NCI-H345 treated with DMSO at 0.1 percent for 48 hours (cell line): Measurements from ENCODE around the gene CLEC1A.
"Not testable (repeated sequence)": the region's sequence is repeated elsewhere in the genome, so short reads cannot be mapped to it uniquely, and the experiment has no call there.

ENCODE experiments used
- DNase-seq: peaks from one replicate; lab custom pipeline; 2025; ENCODE audit not compliant: unreplicated experiment; lab: John Stamatoyannopoulos, UW

CLEC1A gene

DNA sequence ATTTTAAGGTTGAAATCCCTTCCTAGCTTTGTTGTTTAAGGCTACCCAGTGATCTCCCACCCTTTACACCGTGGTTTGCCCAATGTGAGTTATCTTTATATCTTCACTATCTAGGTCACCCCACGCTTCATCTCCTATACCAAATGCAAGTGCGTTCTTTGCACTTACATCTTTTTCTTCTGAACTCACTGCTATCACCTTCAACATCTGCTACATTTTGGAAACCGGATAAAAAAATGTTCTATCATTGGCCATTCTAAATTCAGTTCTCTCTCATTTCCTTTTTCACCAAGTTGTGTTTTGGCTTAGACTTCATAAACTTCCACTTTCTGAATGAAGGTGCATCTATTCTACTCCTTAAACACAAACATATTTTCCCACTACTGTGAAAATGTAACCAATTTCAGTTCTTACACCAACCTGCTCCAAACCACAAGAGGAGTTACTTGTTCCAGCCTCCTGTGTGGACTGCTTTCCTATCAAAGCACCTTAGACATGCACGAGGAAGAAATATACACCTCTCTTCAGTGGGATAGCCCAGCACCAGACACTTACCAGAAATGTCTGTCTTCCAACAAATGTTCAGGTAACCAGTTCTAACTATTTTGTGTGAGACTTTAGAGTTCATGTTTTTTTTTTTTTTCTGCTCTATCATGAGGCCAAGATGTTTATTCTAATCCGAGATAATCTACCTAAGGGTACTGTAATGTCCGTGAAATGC, 46.4 kb downstream of the CLEC1A start:
- no peak for DNase-seq

DNA sequence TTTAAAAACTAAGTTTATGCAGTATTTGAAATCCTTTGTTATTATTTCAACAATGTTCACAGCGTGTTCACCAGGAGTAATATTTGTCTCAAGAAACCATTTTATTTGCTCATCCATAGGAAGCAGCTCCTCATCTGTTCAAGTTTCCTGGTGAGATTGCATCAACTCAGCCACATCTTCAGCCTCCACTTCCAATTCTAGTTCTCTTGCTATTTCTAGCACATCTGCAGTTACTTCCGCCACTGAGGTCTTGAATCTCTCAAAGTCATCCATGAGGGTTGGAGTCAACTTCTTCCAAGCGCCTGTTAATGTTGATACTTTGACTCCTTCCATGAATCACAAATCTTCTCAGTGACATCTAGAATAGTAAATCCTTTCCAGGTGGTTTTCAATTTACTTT, 50.3 kb downstream of the CLEC1A start:
- no peak for DNase-seq

DNA sequence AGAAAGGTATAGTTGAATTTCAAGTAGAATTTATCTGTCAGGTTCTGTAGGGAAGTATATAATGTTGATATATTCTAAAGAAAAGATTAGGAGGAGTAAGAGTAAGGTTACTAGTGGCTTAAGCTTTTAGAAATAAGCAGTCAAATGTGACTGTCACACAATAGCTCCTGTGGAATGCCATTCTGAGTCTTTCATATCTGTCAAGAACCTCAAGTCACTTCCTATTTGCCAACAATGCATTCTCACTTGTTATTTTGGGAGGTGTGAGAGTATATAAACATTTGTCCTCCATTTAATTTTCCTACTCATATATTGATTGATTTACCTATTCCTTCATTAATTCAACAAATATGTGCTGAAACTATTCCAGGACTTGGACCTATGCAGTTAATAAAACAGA, 56.6 kb downstream of the CLEC1A start:
- no peak for DNase-seq

DNA sequence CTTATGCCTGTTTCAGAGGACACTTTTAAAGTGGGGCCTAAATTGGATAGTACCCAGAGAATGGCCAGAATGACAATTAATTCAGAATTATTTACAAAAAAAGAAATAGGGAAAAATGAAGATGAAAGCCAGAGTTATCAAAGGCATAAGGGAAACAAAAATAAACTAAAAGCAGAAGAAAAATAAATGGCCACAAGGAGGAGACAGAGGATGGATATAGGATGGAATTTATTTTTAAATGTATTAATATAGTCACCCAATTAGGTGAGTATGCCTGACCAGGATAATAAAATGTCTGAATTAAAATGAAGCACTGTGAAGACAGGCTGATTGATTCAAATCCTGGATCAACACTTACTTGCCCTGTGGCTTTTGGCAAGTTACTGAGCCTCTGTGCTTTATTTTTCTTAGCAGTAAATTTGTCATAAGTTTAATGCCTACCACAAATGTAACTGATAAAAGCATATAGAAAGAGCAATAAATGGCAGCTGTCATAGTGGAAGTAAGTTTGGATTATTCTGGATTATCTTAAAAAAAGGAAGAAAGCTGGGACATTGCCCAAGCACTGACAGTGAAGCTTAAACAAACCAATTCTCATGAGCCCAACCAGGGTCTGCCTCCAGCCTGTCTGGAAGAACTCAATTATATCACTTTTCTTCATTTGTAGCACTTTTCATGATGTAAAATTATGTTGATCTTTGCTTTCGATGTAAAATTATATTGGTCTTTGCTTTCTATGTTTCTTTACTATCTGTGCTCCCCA, 64.8 kb downstream of the CLEC1A start:
- DNase-seq: no peak

DNA sequence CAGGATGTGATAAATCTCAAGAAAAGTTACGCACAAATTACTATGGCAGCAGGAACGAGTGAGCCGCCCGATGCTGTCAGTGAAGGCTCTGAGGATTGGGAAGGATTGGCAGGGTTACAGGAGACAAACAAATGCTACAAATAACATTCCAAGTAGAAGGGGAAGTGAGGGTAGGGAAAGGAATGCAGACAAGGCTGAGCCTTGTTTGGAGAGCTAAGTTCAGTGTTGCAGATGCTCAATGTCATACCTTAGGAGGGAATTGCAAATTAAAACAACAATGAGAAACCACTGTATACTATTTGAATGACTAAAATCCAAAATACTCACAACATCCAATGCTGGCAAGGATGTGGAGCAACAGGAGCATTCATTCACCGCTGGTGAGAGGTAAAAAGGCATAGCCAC, 67.0 kb downstream of the CLEC1A start:
- no peak for DNase-seq

DNA sequence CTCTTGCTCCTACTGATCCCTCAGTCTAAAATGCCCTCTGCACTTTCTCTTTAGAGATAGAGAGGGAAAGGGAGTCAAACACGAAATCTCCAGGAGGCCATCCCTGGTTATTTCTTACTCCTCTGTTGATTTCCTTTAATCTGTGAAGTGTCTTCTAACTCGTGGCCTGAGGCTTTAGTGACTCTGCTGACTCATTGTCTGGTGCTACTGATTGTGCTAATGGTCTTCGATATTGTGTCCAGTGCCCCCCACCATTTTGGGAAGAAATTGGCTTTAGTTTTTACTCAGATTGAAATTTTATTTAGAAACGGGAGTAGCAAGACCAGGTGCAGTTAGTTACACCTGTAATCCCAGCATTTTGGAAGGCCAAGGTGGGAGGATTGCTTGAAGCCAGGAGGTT, 67.5 kb downstream of the CLEC1A start:
- no peak for DNase-seq

DNA sequence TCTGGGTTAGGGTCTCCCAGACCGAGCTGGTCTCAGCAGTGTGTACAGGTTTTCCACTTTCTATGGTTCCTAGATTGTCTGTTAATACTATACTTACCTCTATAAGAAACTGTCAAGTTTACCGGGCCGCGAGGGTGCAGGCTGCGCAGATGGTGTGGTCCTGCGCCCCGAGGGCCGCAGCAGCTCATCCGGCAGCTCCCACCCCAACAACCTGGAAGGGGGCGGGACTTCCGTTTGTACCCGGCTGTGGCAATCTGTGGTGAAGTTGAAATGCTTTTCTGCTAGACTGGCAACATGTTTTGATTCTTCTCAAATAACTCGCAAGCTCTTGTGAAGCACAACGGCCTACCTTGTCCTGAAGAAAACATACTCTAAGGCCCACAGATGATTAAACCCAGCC, 68.3 kb downstream of the CLEC1A start, which contains the start of gene CLEC9A:
Gene CLEC9A (plus strand): TSS at position 237 of the 400 bp plus-strand sequence. CDS start 22,006 bp downstream, outside the sequence.
- DNase-seq: no peak

DNA sequence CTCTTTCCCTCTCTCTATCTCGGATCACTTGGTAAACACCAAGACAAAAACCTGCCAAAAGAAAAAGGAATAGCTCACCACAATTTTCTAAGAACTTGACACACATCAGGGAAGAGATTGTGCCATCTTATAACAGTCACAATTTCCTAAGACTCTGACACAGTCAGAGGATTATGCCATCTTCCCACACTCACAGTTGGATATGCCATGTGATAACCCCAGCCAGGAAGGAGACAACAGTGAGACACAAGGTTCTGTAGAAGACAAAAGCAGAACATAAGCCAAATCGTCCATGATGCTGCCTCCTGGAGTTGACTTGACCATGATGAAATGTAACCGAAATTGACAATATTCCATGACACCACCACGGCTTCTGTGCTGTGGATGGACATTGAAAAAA, 71.1 kb downstream of the CLEC1A start:
- DNase-seq: no peak

DNA sequence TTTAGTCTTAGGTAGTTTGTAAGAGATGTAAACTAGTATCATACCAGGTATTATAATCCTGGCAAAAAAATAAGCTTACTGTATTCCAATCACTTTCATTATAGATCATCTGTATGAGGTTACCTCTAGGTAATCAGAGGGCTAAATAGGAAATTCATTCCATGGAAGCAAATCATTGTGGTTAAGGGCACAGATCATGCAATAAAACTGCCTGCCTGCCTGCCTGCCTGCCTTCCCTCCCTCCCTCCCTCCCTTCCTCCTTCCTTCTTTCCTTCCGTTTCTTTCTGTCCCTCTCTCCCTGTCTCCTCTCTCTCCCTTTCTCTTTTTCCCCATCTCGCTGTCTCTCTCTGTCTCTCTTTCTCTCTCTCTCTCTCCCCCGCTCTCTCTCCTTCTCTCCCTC, 71.5 kb downstream of the CLEC1A start:
- DNase-seq: no peak

DNA sequence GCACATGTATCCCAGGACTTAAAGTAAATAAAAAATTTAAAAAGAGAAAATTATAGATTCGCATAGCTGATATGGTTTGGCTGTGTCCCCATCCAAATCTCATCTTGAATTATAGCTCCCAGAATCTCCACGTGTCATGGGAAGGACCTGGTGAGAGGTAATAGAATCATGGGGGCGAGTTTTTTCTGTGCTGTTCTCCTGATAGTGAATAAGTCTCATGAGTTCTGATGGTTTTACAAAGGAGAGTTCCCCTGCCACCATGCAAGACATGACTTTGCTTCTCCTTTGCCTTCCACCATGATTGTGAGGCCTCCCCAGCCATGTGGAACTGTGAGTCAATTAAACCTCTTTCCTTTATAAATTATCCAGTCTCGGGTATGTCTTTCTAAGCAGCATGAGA, 72.1 kb downstream of the CLEC1A start:
- not testable (repeated sequence) for DNase-seq

DNA sequence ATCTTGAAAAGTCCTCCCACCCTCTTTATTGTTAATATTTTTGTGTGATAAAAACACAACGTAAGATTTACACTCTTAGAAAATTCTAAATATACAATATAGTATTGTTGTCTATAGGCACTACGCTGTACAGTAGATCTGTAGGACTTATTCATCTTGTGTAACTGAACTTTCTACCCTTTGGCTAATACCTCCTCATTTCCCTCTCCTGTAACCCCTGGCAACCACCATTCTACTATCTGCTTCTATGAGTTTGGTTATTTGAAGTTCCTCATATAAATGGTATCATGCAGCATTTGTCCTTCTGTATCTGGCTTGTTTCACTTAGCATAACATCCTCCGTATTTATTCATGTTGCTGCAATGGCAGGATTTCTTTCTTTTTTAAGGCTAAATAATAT, 73.5 kb downstream of the CLEC1A start:
- DNase-seq: no peak

DNA sequence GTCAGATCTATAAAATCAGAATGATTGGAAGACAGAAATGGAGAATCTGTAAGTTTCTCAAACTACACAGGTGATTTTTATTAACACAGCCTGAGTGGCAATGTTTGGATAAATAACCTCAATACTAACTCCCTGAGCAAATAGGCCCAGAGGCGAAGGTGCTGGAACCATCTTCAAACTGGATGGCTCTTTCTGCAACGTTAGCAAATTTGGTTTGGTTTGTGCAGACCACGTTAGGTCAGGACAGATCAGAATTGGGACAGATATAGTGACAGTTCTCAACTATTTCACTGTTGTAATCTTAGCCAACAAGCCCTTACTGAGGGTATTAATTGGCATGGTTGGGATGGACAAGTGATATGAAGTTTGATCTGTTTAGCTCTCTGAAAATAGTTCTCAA, 77.4 kb downstream of the CLEC1A start:
- no peak for DNase-seq
